Globus pallidus (tissue), 1 donor: Measurements from ENCODE around the gene PDE10A.

Experiments
- DNase-seq: peaks from one replicate; pipeline ENCODE4 v3.0.0-alpha.2; 2015; ENCODE audit warnings: low spot score

The PDE10A gene

DNA sequence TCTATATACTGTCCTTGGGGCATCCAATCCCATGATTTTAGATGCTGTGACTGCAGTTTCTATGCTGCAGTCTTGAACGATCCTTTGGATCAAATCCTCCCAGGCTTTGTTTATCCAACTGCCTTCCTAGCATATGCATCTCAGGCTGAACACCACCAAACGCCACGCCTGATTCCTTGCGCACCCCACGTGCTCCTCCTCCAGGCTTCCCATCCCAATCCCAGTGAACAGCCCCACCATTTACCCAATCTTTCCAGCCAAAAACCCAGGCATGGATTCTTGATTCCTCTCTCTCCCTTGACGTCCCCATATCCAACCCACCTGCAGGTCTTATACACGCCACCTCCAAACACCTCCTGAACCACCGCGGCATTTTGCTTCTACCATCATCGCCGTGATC lies 7.8 kb downstream of the PDE10A start:
- DNase-seq, result no peak

DNA sequence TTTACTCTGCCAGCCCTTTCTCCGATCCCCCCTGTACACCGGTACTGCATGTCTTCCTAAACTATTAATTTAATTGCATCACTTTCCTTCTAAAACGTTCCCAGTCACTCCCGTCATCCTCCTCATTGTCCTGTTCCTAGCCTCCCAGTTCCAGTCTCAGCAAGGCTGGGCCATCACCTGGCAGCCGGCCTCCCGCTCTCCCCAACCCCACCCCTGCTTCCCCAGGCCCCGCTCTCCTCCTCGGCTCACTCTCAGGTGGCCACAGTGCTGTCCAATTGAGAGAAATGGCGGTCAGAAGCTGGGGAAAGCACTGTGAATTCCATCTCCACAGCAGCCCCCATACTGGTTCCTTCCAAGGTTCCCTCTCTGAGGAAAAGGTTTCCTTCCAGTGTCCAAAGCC lies 8.9 kb downstream of the PDE10A start:
- no peak for DNase-seq

DNA sequence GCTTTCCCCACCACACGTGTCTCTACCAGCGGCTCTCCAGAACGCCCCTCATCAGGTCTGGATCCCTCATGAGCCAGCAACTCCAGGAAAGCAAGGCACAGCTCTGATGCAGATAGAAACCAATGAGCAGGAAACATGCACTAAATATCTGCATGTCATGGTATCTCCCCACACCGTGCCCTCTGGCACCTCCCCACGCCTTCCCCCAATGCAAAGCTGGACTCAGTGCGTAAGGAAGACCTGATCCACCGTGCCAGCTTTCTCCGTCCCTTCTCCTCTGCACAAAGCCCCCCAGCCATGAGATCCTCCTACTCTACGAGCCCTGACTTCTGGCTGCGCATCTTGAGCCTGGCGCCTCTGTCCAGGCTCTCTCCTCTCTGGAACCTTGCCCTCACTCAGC lies 9.4 kb downstream of the PDE10A start:
- DNase-seq, result no peak

DNA sequence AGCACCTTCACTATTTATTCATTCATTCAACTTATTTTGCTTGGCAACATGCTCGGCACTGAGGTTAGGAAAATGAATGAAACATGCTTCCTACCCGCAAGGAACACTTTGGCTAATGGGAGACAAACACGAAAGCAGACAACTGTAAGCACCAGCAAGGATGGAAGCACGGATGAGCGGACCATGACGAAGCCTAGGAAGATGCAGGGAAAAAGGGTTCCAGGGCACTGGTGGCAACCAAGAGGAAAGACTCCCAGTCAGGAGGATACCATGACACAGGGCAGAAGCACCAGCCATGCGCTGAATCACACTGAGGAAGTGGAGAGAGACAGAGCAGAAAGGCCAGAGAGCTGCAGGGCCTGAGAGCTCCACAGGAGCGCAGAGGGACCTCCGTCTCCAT lies 9.8 kb downstream of the PDE10A start:
- DNase-seq, result no peak

DNA sequence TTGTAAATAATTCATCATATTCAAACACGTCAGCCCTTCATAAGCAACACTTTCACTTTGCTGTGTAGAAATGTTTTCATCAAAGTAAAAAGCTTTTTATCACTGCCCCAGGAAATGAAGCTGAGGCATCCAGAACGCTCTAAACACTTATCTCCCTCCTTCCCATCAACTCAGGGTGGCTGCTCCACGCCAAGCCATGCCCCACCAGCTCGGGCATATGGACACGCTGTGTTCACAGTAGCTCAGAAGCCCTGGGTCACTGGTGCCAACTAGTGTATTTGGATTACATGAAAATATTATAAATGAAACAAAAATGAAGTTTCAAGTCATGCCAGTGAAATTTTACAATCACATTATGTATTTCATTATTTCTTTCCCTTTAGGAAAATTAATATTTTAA lies 10.3 kb downstream of the PDE10A start:
- DNase-seq, result no peak

DNA sequence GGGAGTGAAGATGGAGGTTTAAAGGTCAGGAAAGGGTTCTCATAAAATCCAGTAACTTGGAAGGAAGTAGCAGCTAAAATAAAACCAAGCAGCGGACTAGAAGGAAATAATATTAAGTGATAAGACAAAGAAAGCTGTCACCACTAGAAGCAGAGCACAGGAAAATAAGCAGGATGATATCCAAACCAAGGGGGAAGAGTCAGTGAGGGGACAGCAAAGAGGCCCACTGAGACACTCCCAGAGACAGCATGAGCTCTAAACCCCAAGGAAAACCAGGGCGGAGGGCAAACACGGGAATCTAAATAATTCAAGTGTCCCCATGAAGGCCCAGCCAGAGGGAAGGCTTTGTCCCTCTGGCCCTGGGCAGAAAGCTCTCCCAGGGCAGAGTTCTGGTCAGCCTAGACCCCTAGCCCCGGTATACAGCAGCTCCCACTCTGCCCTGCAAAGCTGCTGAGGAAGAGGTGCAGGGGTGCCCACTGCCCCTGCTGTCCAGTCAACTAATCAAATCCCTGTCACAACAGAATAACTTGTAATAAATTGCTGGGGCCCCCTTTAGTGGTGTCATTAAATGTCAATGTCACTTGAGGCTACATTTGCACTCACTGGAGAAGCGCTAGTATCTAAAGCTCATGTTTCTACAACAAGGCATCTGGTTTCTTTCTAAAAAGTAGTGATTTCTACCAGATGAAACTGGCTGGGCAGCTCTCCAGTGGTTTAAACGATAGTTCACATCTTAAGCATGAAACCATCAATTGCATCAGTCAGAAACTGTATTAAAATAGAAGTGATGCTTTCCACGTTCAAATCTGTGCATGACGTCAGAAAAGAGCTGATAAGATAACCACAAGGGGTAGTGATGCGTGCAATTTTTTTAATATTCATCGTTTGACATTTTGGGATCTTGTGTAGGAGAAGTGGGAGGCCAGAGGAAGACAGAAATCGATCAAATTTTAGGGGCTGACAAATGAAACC lies 13.6 kb downstream of the PDE10A start:
- DNase-seq, result no peak

DNA sequence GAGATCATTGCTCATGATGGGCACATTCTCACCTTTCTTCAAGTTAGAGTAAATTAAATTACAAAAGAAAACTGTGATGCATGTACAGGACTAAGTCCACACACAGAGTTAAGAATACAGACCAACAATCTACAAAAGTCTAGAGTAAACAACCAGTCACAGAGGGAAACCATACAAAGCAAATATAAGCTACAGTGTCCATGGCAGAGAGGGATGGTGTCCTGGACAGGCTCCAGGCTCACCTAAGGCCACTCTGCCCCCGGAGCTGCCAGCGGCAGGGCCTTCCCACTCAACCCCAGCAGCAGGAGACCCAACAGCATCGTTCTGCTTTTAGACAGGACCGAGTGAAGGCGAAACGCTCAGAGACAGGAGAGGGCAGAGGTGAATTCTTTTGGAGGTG lies 16.0 kb downstream of the PDE10A start:
- DNase-seq, result no peak

DNA sequence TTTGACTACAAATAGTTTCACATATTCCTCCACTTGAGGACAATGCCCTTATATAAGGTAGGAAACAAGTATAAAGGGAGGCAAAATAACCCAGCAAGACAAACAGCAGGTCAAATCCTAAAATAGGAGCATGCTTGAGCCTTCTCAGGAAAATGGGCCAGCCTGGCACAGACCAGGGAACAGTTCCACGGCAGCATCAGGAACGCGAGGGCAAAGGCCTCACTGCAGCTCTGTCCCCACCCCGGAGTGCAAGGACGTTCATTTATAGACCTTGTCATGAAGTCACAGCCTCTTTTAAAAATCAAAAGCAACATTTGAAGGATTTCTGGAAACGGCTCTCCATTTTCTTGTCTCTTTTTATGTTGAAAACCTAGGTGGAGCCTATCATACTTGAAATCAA lies 17.1 kb downstream of the PDE10A start:
- no peak for DNase-seq

DNA sequence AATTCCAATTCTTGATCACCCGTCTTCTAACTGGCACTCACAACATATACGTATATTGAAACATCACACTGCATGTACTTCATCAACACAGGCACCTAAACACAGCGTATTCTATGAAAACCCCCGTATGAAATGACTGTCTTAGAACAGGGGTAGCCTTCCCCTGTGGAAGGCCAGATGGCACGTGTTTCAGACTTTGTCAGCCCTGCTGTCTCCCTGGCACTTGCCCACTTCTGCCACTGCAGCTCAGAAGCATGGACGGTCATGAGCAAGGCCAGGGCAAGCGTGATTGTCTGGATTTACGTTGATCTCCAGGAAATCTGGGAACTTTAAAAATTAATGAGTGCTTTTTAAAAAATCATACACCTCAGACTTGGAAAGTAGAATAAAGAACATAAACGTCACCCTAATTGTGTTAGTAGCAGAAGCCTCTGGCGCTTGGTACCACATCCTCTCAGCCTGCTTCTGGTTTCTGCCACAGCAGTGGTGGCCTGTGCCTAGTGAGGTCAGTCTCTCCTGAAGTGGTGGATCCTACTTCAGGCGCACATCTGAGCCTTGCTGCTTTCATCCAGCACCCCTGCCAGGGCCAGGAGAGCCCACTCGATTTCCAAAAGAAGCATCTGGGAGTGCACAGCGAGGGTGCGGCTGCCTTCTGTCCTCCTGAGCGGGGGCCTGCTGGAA lies 18.3 kb downstream of the PDE10A start:
- no peak for DNase-seq

DNA sequence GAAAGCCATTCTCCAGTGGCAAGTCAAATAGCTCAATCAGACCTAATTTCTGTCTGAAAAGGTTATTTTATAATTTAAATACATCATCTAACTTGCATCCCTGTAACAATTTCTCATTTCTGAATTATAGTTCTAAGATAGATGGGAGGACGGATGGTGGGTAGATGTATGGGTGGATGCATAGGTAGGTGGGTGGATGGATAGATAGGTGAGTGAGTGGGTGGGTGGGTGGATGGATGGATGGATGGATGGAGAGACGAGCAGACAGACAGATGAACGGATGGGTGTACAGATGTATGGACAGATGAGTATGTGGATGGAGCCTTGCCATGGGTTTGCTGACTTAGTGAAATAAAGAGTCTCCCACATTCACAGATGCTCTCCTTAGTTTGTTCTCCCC lies 20.0 kb downstream of the PDE10A start:
- no peak for DNase-seq

DNA sequence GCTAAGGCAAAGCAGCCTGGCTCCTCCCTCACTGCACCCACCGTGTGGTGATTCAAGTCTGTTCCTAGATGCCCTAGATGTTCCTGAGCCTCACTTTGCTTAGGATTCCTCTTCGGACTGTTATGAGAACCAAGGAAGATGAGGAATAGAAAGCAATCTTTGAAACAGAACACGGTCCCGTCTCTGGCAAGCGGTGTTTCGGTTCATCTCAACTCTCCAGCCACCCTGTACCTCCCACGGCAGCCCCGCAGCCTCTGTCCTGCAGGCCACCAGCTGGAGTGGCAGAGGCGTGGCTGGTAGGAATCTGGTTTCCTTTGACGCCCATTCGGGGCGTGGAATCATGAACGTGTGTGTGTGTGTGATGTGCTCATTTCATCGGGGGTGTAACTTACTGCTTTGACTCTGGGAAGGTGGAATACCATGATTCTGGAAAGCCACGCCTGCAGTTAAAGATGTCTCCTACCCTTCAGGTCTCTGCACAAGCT lies 21.3 kb downstream of the PDE10A start:
- DNase-seq, result no peak

DNA sequence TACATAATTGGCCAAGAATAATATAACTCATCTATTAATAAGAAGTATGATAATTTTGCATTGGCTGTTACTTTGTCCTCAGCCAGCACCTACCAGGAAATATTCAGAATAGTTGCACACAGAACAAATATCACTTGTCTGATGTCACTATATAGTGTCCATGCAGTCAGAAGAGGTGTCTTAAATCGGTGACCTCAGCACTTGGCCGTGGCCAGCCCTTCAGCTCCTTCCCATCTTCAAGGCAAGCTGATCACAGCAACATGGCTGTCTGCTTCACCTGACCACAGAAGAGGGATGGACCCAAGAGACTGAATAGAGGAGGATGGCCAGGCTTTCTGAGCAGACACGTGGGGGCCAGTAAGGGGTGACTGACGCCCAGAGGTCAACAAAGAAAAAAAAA lies 22.2 kb downstream of the PDE10A start:
- no peak for DNase-seq

DNA sequence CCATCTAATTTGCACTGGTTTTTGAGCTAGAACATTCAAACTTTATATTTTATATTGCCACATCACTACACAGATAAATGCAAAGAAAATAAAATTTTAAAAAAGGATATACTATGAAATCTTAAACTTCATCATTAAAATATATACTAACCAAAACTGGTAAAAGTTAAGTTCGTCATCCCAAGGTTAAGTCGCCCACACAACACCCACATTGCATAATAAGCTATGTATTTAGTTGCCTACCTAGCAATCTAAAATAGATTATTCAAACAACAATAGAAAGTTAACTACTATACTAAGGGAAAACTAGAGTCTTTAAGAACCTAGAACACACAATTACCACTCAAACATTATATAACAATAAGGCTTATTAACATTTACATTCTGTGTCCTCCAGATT lies 24.5 kb downstream of the PDE10A start:
- no peak for DNase-seq

DNA sequence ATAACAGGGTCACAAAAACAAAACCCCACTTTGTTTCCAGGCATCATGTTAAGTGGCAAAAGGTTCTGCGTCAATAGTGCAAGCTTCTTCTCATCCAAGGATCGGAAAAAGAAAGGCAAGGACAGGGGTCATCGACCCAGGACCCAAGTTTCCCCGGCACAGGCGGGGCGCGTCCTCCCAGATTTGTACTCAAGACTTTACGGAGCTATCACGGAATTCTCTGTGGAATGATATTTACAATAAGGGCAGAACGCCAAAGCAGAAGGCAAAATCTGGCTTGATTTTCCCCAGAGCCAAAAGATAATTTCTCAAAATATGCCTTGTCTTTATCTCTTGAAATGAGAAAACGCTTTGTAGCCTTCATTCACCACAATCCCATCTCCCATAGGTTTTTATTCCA lies 25.5 kb downstream of the PDE10A start:
- DNase-seq, result no peak

DNA sequence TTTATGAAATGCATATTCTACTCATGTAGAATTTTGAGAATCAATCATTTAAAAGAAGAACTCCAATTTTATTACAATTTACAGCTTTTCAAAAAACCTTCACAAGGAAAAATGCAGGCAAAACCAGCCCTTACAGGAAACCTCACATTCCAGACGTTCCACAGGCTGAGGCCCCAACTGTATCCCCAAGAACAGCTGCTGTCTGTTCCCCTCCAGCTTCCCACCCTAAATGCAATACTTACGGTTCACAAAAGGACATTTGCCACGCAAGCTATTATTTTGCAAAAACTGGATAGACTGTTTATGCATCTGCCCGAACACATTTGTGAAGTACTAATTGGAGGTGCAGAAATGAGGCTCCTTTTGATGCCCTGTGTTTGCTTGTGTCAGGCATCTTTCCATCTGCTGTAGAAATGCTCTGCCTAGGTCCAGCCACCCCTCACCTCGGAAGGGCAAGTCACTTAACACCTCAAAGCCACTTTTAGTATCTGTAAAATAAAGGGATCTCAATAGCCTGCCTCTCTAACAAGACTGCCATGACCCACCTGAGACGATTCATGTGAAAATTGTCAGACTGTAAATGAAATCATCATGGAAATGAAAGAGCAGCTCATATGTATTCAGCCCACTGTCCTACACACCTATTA lies 26.5 kb downstream of the PDE10A start:
- no peak for DNase-seq

DNA sequence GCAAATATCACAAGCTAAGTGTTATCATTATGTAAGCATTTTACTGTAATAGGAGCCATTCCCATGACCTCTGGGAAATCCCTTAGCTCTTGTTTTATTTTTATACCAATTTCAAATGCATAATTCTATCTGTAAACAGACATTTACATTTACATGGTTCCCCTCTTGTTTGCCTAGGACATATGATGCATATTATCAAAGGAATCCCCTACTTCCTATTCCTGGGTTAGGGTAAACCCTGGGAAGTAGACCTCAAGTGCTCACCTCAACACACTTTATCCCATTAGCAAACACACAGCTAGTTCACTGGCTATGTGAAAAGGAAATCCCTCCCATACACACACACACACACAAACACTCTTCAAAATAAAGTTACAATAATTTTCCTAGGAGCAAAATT lies 27.1 kb downstream of the PDE10A start:
- no peak for DNase-seq

DNA sequence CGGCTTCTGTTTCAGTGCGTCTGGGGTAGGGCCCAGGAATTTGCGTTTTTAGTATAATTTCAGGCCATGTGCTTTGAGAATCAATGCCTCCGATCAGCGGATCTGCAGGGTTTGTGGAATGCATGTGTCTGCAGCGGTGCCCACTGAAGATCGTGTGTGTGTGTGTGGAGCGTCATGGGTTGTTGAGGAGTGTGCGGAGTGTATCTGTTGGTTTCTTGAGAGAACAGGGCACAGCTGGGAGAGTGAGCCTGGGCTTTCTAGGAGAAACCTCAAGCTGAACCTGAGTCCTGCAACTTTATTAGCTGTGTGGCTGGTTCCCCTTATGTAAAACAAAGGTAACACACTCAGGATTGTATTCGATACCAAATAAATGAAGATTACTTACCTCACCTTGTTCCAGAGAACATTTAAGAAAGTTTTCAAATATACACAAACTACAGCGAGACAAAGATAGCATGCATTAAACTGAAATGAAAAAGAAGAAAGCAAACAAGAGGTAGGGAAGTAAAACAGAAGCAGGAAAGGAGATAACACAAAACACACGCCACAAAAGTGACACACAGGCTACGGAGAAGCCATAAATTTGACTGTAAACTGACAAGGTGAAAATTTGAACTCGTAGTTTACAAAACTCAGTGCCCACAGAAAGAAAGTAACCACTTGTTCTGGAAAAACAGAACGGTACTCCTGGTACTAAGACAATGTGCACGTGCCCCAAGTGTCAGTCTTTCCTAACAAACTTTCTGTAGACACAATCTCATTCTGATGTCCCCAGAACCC lies 28.8 kb downstream of the PDE10A start:
- DNase-seq, result no peak

DNA sequence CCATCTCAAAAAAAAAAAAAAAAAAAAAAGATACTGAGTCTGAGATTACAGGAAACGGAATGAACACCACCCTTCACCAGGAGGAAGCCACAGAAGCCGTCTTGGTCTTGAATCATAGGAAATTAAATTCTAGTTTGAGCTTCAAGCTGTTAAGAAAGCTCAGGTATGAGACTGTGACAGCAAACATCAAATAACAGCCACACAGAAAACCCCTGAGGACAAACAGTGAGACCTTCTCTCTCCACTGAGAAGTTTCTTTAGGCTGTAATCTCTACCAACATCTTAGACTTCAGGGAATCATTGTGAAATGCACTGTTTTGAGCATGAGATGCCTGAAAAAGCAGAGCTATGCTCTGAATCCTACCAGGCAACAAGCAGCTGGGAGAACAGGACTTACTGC lies 30.8 kb downstream of the PDE10A start:
- no peak for DNase-seq

DNA sequence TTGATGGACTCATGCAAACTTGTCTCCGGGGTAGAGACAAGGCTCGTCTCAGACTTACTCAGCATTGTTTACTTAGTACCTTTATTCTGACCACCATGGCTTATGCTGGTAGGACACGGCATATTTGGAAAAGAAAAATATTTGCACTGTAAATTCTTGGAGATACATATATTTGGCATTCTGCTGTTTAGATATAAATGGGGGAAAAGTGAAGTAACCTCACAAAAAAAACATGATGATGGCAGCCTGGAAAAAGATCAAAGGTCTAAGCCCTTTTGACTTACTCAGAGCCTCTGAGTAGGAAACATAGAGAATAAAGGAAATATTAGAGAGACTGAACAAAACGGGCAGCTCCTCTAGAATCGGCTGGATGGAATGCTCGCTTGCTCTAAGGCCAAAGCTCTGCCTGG lies 32.5 kb downstream of the PDE10A start:
- DNase-seq, result no peak

DNA sequence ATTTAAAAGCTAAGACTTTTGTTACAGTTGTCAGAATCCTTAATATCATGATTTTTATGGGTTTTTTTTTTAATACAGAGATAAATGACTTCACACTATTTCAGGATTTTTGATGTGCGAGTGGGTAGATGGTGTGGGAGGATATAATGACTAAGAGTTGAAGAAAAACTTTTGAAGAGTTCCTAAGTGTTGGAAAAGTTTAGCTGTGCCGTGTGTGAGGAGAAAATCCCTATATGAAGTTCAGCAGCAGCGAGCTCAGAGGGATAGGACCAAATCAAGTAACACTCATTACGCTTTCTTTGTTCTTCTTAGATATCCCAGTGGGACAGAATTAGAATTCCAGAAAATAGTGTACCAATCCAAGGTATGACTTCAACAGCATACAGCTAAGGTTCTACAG lies 34.1 kb downstream of the PDE10A start:
- DNase-seq, result no peak

DNA sequence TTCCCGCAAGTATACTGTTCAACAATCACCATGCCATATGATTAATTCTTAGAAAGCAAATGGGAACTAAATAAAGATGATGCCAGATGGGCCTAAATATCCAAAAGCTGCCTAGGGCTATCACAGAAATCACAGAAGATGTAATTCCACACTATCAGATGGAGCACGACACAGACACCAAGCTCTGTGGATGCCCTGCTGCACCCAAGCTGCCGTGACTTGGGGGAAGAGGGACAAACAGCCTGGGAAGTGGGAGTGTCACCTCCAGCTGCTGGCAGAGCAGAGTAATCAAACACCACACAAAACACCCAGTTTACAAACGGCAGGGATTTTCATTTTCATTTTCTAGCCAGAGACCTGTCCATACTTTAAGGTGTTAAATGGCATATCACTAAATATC lies 35.7 kb downstream of the PDE10A start:
- no peak for DNase-seq

DNA sequence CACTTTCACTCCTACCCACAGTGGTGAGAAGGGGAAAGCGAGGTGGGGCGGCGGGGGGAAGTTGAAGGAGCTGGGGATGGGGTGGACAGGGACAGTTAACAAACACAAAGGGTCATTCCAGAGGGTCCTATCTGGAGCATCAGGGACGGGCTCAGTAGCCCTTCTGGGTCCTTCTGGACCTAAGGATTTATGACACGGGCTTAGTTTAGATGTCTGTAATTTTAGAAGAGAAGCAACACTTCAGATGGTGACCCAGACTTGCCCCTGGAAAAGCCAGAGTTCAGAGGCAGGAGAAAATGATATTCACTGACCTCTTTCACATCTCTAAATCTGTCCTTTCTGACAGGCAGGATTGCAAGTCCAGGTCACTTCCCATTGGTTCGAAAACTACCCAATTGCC lies 36.3 kb downstream of the PDE10A start:
- no peak for DNase-seq
